IMR-90 (cell line): ENCODE measurements around the gene MRAP2. TPM values are rescaled to one million over a fixed set of nuclear protein-coding genes. Genes with fewer than 3 reads are reported as not detected.

Experiments used
- ATAC-seq: fragments of 200-7000 bp; cut with Tn5 transposase; 2 replicates; pipeline ENCODE4 v1.9.1; 2020; ENCODE audit warnings: low read depth, mild to moderate bottlenecking, moderate library complexity
- BruUV-seq: library from RNA; stranded (reverse); fragments of 400-500 nt; replicated peaks from 2 replicates; lab custom pipeline; 2021; lab: Mats Ljungman, UMichigan
- CTCF ChIA-PET: fragments of 300-600 bp; formaldehyde crosslinking; extraction: SDS; loops from one replicate; lab custom pipeline; 2021; ENCODE audit warnings: antibody characterized with exemption; lab: Yijun Ruan, JAX
- POLR2A ChIA-PET: fragments of 300-600 bp; sonication (Branson Sonifier 250); formaldehyde crosslinking; loops from one replicate; lab custom pipeline; 2022; ENCODE audit warnings: antibody characterized with exemption; ENCODE audit not compliant: unreplicated experiment; lab: Charles Lee
- DNase-seq: peaks from one replicate; pipeline ENCODE4 v3.0.0; 2013
- H2AFZ ChIP-seq: replicated peaks from 2 replicates; pipeline ENCODE3; 2013; ENCODE audit warnings: low read length, mild to moderate bottlenecking; ENCODE audit not compliant: poor library complexity
- H2AK5ac ChIP-seq: 2 replicates; pipeline ENCODE4 v1.6.1; 2013; ENCODE audit warnings: low read depth, low read length, inconsistent platforms
- H2AK9ac ChIP-seq: replicated peaks from 2 replicates; pipeline ENCODE3; 2013; ENCODE audit warnings: mild to moderate bottlenecking, low read depth, low read length, moderate library complexity; ENCODE audit not compliant: poor library complexity
- H2BK120ac ChIP-seq: 2 replicates; pipeline ENCODE4 v1.6.1; 2013; ENCODE audit warnings: low read depth, low read length, inconsistent platforms
- H2BK15ac ChIP-seq: 3 replicates; pipeline ENCODE4 v1.6.1; 2013; ENCODE audit warnings: low read depth, low read length, inconsistent platforms
- H2BK20ac ChIP-seq: 2 replicates; pipeline ENCODE4 v1.6.1; 2013; ENCODE audit warnings: low read depth, mild to moderate bottlenecking, inconsistent platforms, low read length, moderate library complexity
- H2BK5ac ChIP-seq: 2 replicates; pipeline ENCODE4 v1.6.1; 2013; ENCODE audit warnings: mild to moderate bottlenecking, low read depth, low read length, inconsistent platforms; ENCODE audit not compliant: poor library complexity, severe bottlenecking
- H3K14ac ChIP-seq: replicated peaks from 2 replicates; pipeline ENCODE4 v1.6.1; 2013; ENCODE audit warnings: low read depth, low read length, inconsistent platforms
- H3K18ac ChIP-seq: 2 replicates; pipeline ENCODE4 v1.6.1; 2013; ENCODE audit warnings: low read depth, low read length, control low read depth
- H3K23ac ChIP-seq: 2 replicates; pipeline ENCODE4 v1.6.1; 2013; ENCODE audit warnings: low read depth, low read length, inconsistent platforms
- H3K27ac ChIP-seq: 2 replicates; pipeline ENCODE4 v1.5.1; 2013; ENCODE audit warnings: mild to moderate bottlenecking, control low read depth, low read length; ENCODE audit not compliant: insufficient read depth
- H3K27me3 ChIP-seq: 2 replicates; pipeline ENCODE4 v1.6.1; 2013; ENCODE audit warnings: low read length; ENCODE audit not compliant: control insufficient read depth, insufficient read depth
- H3K36me3 ChIP-seq: 2 replicates; pipeline ENCODE4 v1.6.1; 2013; ENCODE audit warnings: low read length, mixed read lengths; ENCODE audit not compliant: control insufficient read depth, insufficient read depth
- H3K4ac ChIP-seq: 2 replicates; pipeline ENCODE4 v1.6.1; 2013; ENCODE audit warnings: low read depth, low read length, inconsistent platforms
- H3K4me1 ChIP-seq: 2 replicates; pipeline ENCODE4 v1.6.1; 2013; ENCODE audit warnings: low read length, mixed read lengths; ENCODE audit not compliant: control insufficient read depth, insufficient read depth
- H3K4me2 ChIP-seq: 2 replicates; pipeline ENCODE4 v1.6.1; 2013; ENCODE audit warnings: low read depth, mild to moderate bottlenecking, control low read depth, low read length, moderate library complexity
- H3K4me3 ChIP-seq: 2 replicates; pipeline ENCODE4 v1.5.1; 2013; ENCODE audit warnings: low read depth, mild to moderate bottlenecking, control low read depth, low read length, moderate library complexity; ENCODE audit not compliant: insufficient read depth
- H3K56ac ChIP-seq: 2 replicates; pipeline ENCODE4 v1.6.1; 2013; ENCODE audit warnings: low read length, inconsistent platforms; ENCODE audit not compliant: insufficient read depth; ENCODE audit errors: extremely low read depth
- H3K79me1 ChIP-seq, 2 experiments: 2 replicates each; pipeline ENCODE4 v1.6.1; 2013; ENCODE audit warnings: low read length in 2 of 2, inconsistent platforms in 1 of 2, low read depth in 1 of 2
- H3K9ac ChIP-seq: 2 replicates; pipeline ENCODE4 v1.6.1; 2013; ENCODE audit warnings: low read depth, low read length, control low read depth
- H3K9me1 ChIP-seq: 2 replicates; pipeline ENCODE4 v1.6.1; 2013; ENCODE audit warnings: low read length, inconsistent platforms; ENCODE audit not compliant: insufficient read depth
- H3K9me3 ChIP-seq: 2 replicates; pipeline ENCODE4 v1.6.1; 2013; ENCODE audit warnings: low read length; ENCODE audit not compliant: control insufficient read depth, insufficient read depth
- H4K20me1 ChIP-seq: 2 replicates; pipeline ENCODE4 v1.6.1; 2013; ENCODE audit warnings: low read length, inconsistent platforms; ENCODE audit not compliant: insufficient read depth
- H4K5ac ChIP-seq: 2 replicates; pipeline ENCODE4 v1.6.1; 2013; ENCODE audit warnings: mild to moderate bottlenecking, low read depth, low read length, control low read depth
- H4K8ac ChIP-seq, 2 experiments: 2 replicates each; pipeline ENCODE4 v1.6.1; 2013; ENCODE audit warnings: low read depth in 2 of 2, low read length in 2 of 2, control low read depth in 1 of 2, inconsistent platforms in 1 of 2
- H4K91ac ChIP-seq: 2 replicates; pipeline ENCODE4 v1.6.1; 2013; ENCODE audit warnings: low read depth, low read length, inconsistent platforms; ENCODE audit not compliant: insufficient read depth
- BHLHE40 ChIP-seq: fragments of 150-350 bp; IDR thresholded peaks from 2 replicates; pipeline ENCODE4 v1.6.1; 2016; ENCODE audit warnings: mild to moderate bottlenecking, low read depth, low read length
- CEBPB ChIP-seq: IDR thresholded peaks from 2 replicates; pipeline ENCODE4 v1.6.1; 2012; ENCODE audit warnings: low read depth, low read length, improper control_type of control experiment
- CHD1 ChIP-seq: IDR thresholded peaks from 2 replicates; pipeline ENCODE4 v1.6.1; 2012; ENCODE audit warnings: low read depth, low read length, improper control_type of control experiment
- CTCF ChIP-seq: conservative IDR thresholded peaks from 2 replicates; pipeline ENCODE4 v1.5.1; 2012; ENCODE audit warnings: mild to moderate bottlenecking, low read depth, low read length, improper control_type of control experiment
- ELK1 ChIP-seq: fragments of 150-350 bp; IDR thresholded peaks from 2 replicates; pipeline ENCODE4 v1.6.1; 2016; ENCODE audit warnings: low read depth, mild to moderate bottlenecking, low read length, moderate library complexity, borderline replicate concordance
- FOS ChIP-seq: fragments of 150-350 bp; IDR thresholded peaks from 2 replicates; pipeline ENCODE4 v1.6.1; 2016; ENCODE audit warnings: low read depth, low read length
- MAFK ChIP-seq: IDR thresholded peaks from 2 replicates; pipeline ENCODE4 v1.6.1; 2012; ENCODE audit warnings: low read depth, low read length, improper control_type of control experiment
- MAZ ChIP-seq: IDR thresholded peaks from 2 replicates; pipeline ENCODE4 v1.6.1; 2012; ENCODE audit warnings: low read depth, mild to moderate bottlenecking, low read length, improper control_type of control experiment, moderate library complexity, borderline replicate concordance
- MXI1 ChIP-seq: IDR thresholded peaks from 2 replicates; pipeline ENCODE4 v1.6.1; 2012; ENCODE audit warnings: low read depth, mild to moderate bottlenecking, low read length, moderate library complexity, borderline replicate concordance
- NFE2L2 ChIP-seq: fragments of 150-350 bp; IDR thresholded peaks from 2 replicates; pipeline ENCODE4 v1.6.1; 2016; ENCODE audit warnings: low read depth, mild to moderate bottlenecking, low read length
- POLR2A ChIP-seq: IDR thresholded peaks from 2 replicates; pipeline ENCODE4 v1.6.1; 2012; ENCODE audit warnings: mild to moderate bottlenecking, low read depth, low read length
- RAD21 ChIP-seq: IDR thresholded peaks from 2 replicates; pipeline ENCODE4 v1.6.1; 2012; ENCODE audit warnings: low read length, improper control_type of control experiment
- RCOR1 ChIP-seq: IDR thresholded peaks from 2 replicates; pipeline ENCODE4 v1.6.1; 2012; ENCODE audit warnings: mild to moderate bottlenecking, low read length, improper control_type of control experiment; ENCODE audit not compliant: insufficient replicate concordance
- RFX5 ChIP-seq: IDR thresholded peaks from 2 replicates; pipeline ENCODE4 v1.8.0; 2012; ENCODE audit warnings: low read depth, mild to moderate bottlenecking, low read length, moderate library complexity
- SMC3 ChIP-seq: fragments of 150-350 bp; IDR thresholded peaks from 2 replicates; pipeline ENCODE4 v1.6.1; 2016; ENCODE audit warnings: low read depth, mild to moderate bottlenecking, antibody characterized with exemption, low read length, moderate library complexity
- USF2 ChIP-seq: fragments of 150-350 bp; IDR thresholded peaks from 2 replicates; pipeline ENCODE4 v1.6.1; 2017; ENCODE audit warnings: mild to moderate bottlenecking, antibody characterized with exemption, low read length, low read depth
- WGBS, 2 experiments: methylation state at CpG; one replicate each; pipeline versions ENCODE4 v1.1.5 to v1.1.7; 2013; ENCODE audit warnings: missing lambda C conversion rate in 2 of 2; ENCODE audit not compliant: insufficient read length in 1 of 2; ENCODE audit errors: extremely low coverage in 2 of 2; 5-methylcytosine and 5-hydroxymethylcytosine counted together
- dilution Hi-C: fragments of 300-500 bp; cut with HindIII; formaldehyde crosslinking; loops from one replicate; pipeline ENCODE4 v1.14.3; 2018; ENCODE audit warnings: low sequenced_read_pairs; ENCODE audit not compliant: unreplicated experiment
- in situ Hi-C: fragments of 300-500 bp; cut with MboI; formaldehyde crosslinking; loops from 3 replicates; pipeline ENCODE4 v1.14.3; 2019; ENCODE audit warnings: low sequenced_read_pairs, inconsistent platforms, mixed read lengths
- intact Hi-C: fragments of 100-400 bp; cut with micrococcal nuclease; formaldehyde crosslinking; loops from 2 replicates; pipeline ENCODE4 v1.10.0; 2022
- polyA plus RNA-seq, 3 experiments: library from polyadenylated mRNA; depleted of rRNA; stranded (reverse); fragments of >200 nt; gene quantifications; 2 replicates each; pipeline ENCODE4 v1.2.3, GENCODE V29; 2012; ENCODE audit warnings: low replicate concordance in 1 of 3
- total RNA-seq: library from RNA; depleted of rRNA; stranded (reverse); fragments of >200 nt; gene quantifications from 2 replicates; pipeline ENCODE4 v1.2.3, GENCODE V29; 2012

Gene MRAP2
- total and polyA plus RNA-seq, 2 of the 4 experiments (the other 2 are of a cell fraction) = 0.03 TPM; not detected in 1

- Histone ChIP-seq H3K36me3 (no peaks in the 10 kb centered on the region), H3K79me1 (no peaks in the 10 kb centered on the region), H4K20me1 (no peaks in the 10 kb centered on the region), H3K23ac (no peak overlapping the region), H3K4me2 (no peak overlapping the region), H3K18ac (no peak overlapping the region), H3K56ac (no peak overlapping the region), H2BK20ac (no peak overlapping the region), H2AK9ac (no peak overlapping the region), H3K9me3 (no peaks in the 10 kb centered on the region), H4K91ac (no peak overlapping the region), H3K4me3 (no peak overlapping the region), H2BK120ac (no peak overlapping the region), H2BK15ac (no peak overlapping the region), H2AK5ac (no peak overlapping the region), H3K9me1 (no peaks in the 10 kb centered on the region), H4K5ac (no peak overlapping the region), H3K27ac (no peak overlapping the region), H2AFZ (no peak overlapping the region), H3K27me3 (no peaks in the 10 kb centered on the region), H3K14ac (no peak overlapping the region), H3K9ac (no peak overlapping the region), H4K8ac (no peak overlapping the region), H2BK5ac (no peak overlapping the region), H3K4ac (no peak overlapping the region), H3K4me1 (no peaks in the 10 kb centered on the region)
- DNase-seq (no peak), ATAC-seq (no peak)
- no TSS peak for BruUV-seq
- dilution Hi-C loops (no loop called here), in situ Hi-C loops (no loop called here), intact Hi-C loops (no loop called here)
- ChIA-PET CTCF (no interaction called here), POLR2A (no interaction called here)
- TF ChIP-seq CTCF (no peak), RFX5 (no peak), RAD21 (no peak), SMC3 (no peak), FOS (no peak), CHD1 (no peak), POLR2A (no peak), RCOR1 (no peak), MAFK (no peak), MAZ (no peak), CEBPB (no peak), NFE2L2 (no peak), ELK1 (no peak), BHLHE40 (no peak), MXI1 (no peak), USF2 (no peak)
- WGBS, 2 experiments = no CpG with 5 or more reads among the region's 1 CpG
These were observed 49.2 kb upstream of the MRAP2 start for GRCh38 chr6:83984411-83984810.
